Measurements from ENCODE around the gene SLCO3A1.

DNA sequence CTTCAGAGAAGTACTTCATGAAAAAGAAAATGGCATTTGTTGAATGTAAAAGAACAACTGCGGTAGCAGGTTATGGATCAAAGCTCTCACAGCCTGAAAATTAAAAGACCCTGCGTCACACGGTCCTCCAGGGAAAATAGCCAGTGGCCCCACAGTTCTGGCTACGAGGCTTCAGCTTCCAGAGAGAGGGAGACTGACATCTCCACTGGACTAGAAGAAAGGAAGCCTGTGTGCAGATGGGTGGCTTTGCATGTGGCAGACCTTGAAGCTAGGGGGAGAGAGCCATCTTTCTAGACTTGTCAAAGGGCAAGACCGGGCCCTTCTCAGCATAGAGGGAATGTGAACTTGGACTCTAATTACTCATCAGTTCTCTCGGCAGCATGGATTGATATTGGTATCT, 159.4 kb downstream of the SLCO3A1 start:
- no peak for TF ChIP-seq ATF6 (CRISPR knock-in tag; IDR thresholded peaks at IDR 0.05)
- TF ChIP-seq CBFB (CRISPR knock-in tag; IDR thresholded peaks at IDR 0.05; ENCODE audit: low read depth), result no peak
- TF ChIP-seq CTCF (IDR thresholded peaks at IDR 0.05), result no peak
- TF ChIP-seq, protein P1, sequence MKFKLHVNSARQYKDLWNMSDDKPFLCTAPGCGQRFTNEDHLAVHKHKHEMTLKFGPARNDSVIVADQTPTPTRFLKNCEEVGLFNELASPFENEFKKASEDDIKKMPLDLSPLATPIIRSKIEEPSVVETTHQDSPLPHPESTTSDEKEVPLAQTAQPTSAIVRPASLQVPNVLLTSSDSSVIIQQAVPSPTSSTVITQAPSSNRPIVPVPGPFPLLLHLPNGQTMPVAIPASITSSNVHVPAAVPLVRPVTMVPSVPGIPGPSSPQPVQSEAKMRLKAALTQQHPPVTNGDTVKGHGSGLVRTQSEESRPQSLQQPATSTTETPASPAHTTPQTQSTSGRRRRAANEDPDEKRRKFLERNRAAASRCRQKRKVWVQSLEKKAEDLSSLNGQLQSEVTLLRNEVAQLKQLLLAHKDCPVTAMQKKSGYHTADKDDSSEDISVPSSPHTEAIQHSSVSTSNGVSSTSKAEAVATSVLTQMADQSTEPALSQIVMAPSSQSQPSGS (CRISPR knock-in tag; IDR thresholded peaks at IDR 0.05; ENCODE audit: borderline replicate concordance, low read depth), result no peak
- no peak for TF ChIP-seq NR1H2 (CRISPR knock-in tag; IDR thresholded peaks at IDR 0.05)
- TF ChIP-seq MYBL2 (CRISPR knock-in tag; IDR thresholded peaks at IDR 0.05), result no peak
- no peak for TF ChIP-seq FOXJ3 (CRISPR knock-in tag; IDR thresholded peaks at IDR 0.05; ENCODE audit: borderline replicate concordance)
- TF ChIP-seq SP1 (CRISPR knock-in tag; conservative IDR thresholded peaks at IDR 0.05), result no peak
- TF ChIP-seq AFF4 (CRISPR knock-in tag; IDR thresholded peaks at IDR 0.05; ENCODE audit: borderline replicate concordance), result no peak
- TF ChIP-seq SMAD3 (CRISPR knock-in tag; IDR thresholded peaks at IDR 0.05; ENCODE audit: borderline replicate concordance), result no peak
- TF ChIP-seq IRF2 (CRISPR knock-in tag; IDR thresholded peaks at IDR 0.05; ENCODE audit: borderline replicate concordance, low read depth), result no peak
- TF ChIP-seq ZNF281 (CRISPR knock-in tag; IDR thresholded peaks at IDR 0.05), result no peak
- TF ChIP-seq ZNF423 (CRISPR knock-in tag; IDR thresholded peaks at IDR 0.05), result no peak
- TF ChIP-seq E2F1 (CRISPR knock-in tag; IDR thresholded peaks at IDR 0.05), result no peak
